Subcutaneous abdominal adipose tissue (tissue), 5 donors: ENCODE results near the gene COQ9.
A peak's percentile ranks its signal among the peaks of the same experiment; 100 is the strongest.

Experiments
- H3K27ac ChIP-seq: one replicate; pipeline ENCODE4 v1.7.0; 2013; ENCODE audit warnings: low read depth, mild to moderate bottlenecking, inconsistent platforms, low read length, moderate library complexity
- H3K27me3 ChIP-seq, 5 donors: one replicate each; pipeline ENCODE4 v1.7.0; 2013; ENCODE audit warnings: low read length in 5 of 5, inconsistent platforms in 1 of 5; ENCODE audit not compliant: control insufficient read depth in 5 of 5, insufficient read depth in 4 of 5
- H3K36me3 ChIP-seq, 5 donors: one replicate each; pipeline ENCODE4 v1.7.0; 2013; ENCODE audit warnings: low read length in 5 of 5; ENCODE audit not compliant: control insufficient read depth in 5 of 5, insufficient read depth in 5 of 5
- H3K4me1 ChIP-seq, 5 donors: one replicate each; pipeline ENCODE4 v1.7.0; 2013; ENCODE audit warnings: low read length in 5 of 5, mild to moderate bottlenecking in 3 of 5, moderate library complexity in 1 of 5; ENCODE audit not compliant: control insufficient read depth in 5 of 5, insufficient read depth in 5 of 5
- H3K4me3 ChIP-seq, 5 donors: one replicate each; pipeline ENCODE4 v1.7.0; 2013; ENCODE audit warnings: low read length in 5 of 5, low read depth in 1 of 5
- H3K9ac ChIP-seq, 5 donors: one replicate each; pipeline ENCODE4 v1.7.0; 2013; ENCODE audit warnings: low read length in 5 of 5, mild to moderate bottlenecking in 4 of 5, moderate library complexity in 3 of 5
- H3K9me3 ChIP-seq, 5 donors: one replicate each; pipeline ENCODE4 v1.7.0; 2013; ENCODE audit warnings: low read length in 5 of 5; ENCODE audit not compliant: control insufficient read depth in 5 of 5
- donor health status: healthy.
- donor health status: healthy.
- donor health status: healthy.
- donor health status: healthy.
- donor health status: healthy.

Gene COQ9

DNA sequence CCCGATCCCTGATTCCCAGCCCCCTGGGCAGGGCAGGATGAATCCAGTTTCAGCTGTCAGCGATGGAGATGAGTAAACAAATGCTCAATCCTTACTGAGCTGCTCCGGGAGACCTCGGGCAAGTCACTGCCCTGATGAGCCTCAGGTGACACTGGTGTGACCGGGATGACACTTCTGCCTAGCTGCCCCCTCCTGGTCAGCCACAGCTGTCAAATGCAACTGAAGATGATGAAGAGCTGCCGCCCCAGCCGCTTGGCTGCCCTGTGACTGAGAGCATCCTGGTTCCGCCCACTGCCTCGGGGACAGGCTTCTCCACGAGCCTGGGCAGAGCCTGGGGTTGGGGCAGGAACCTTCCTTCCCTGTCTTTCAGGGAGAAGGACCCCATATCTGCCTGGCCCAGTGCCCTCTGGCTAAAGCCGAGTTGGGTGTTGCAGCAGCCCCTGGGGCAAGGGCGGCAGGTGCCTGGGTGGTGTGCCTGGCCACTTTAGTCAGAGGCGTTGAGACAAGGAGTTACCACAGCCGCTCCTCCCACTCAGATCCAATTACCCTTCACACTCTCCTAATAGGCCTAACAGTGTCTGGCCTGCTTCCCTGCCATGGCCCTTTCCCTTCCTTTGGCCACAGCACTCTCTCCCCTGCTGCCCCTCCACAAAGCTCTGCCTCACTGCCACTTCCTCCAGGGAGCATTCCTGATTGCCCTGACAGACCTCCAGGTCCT is 37.2 kb upstream of the COQ9 start:
- H3K4me1 ChIP-seq = peaks cover 5 to 38% (median 24%) of the 10 kb centered on the region in 5 donors
- no peak overlapping the region for H3K9ac ChIP-seq
- no peak overlapping the region for H3K4me3 ChIP-seq
- peaks cover 0 to 6% (median 0%) of the 10 kb centered on the region in 5 donors for H3K27me3 ChIP-seq
- H3K36me3 ChIP-seq = no peaks in the 10 kb centered on the region
- no peaks in the 10 kb centered on the region for H3K9me3 ChIP-seq
- H3K27ac ChIP-seq = no peak overlapping the region

DNA sequence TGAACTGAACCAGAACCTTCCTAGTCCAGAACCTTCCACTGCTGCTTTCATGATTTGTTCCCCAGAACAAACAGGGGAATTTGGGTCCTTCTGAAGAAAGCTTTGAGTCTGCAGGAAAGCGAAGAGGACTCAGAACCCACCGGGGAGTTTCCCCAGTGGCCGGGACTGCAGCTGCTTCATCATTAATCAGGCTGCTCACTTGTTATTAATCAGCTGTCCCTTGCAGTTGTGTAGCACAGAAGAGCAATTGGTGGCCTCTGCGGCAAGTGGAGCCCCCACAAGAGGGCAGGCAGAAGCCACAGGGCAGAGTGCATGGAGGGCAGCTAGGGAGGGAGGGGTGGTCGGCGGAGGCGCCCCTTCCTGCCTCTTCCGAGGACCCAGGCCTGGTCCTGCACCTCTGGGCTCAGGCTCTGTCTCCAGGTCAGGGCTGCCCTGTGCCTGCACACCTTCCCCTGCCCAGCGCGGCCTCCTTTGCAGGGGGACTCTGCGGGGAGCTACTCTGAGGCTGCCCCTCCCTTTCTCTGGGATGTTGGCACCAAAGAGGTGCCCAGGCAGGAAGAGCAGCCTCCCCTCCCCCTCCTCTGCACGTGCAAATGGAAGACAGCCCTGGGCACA is 35.8 kb upstream of the COQ9 start:
- H3K4me1 ChIP-seq = peaks cover 5 to 46% (median 26%) of the 10 kb centered on the region in 5 donors
- H3K4me3 ChIP-seq = no peak overlapping the region
- peaks cover 0 to 6% (median 0%) of the 10 kb centered on the region in 5 donors for H3K27me3 ChIP-seq
- no peaks in the 10 kb centered on the region for H3K36me3 ChIP-seq
- H3K9ac ChIP-seq = no peak overlapping the region
- no peak overlapping the region for H3K27ac ChIP-seq
- no peaks in the 10 kb centered on the region for H3K9me3 ChIP-seq

DNA sequence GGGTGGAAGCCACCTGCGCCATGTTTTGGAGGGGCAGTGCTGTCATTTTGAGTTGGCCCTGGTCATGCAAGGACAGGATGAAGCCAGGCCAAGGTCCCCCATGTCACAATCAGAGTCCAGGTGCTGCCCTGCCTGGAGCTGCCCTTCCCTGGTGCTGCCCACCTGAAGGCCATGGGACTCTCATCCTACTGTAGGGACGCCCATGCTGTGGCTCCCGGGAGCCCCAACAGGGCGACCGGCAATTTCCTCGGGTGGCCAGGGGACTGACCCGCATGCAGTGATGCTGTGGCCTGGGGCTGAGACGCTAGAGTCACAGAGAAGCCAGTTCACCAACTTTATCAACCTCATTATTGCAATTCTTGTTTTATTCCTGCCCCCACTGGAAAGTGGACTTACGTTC is 34.7 kb upstream of the COQ9 start:
- no peaks in the 10 kb centered on the region for H3K36me3 ChIP-seq
- peaks cover 5 to 52% (median 35%) of the 10 kb centered on the region in 5 donors for H3K4me1 ChIP-seq
- H3K4me3 ChIP-seq = no peak overlapping the region
- peaks cover 0 to 6% (median 0%) of the 10 kb centered on the region in 5 donors for H3K27me3 ChIP-seq
- no peak overlapping the region for H3K27ac ChIP-seq
- no peak overlapping the region for H3K9ac ChIP-seq
- H3K9me3 ChIP-seq = no peaks in the 10 kb centered on the region

DNA sequence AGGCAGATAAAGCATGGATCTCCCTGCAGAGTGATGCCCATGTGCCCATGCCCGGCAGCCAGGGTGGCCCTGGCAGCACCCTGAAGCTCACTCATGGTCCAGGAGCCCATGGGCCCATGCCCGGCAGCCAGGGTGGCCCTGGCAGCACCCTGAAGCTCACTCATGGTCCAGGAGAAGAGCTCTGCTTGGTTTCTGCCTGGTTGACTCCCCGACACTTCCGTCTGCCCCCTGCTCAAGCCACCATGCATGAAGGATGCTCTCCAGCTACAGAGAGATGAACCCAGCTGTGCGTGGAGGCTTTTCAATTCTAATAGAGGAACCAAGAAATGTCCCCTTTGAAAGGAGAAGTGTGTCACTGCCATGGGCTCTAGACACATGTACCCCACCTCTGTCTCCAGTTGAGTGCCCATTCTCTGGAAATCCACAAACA is 34.0 kb upstream of the COQ9 start:
- no peak overlapping the region for H3K27ac ChIP-seq
- H3K4me1 ChIP-seq = peaks cover 5 to 52% (median 35%) of the 10 kb centered on the region in 5 donors
- H3K9me3 ChIP-seq = no peaks in the 10 kb centered on the region
- H3K27me3 ChIP-seq = peaks cover 0 to 6% (median 0%) of the 10 kb centered on the region in 5 donors
- H3K36me3 ChIP-seq = no peaks in the 10 kb centered on the region
- no peak overlapping the region for H3K4me3 ChIP-seq
- H3K9ac ChIP-seq = no peak overlapping the region

DNA sequence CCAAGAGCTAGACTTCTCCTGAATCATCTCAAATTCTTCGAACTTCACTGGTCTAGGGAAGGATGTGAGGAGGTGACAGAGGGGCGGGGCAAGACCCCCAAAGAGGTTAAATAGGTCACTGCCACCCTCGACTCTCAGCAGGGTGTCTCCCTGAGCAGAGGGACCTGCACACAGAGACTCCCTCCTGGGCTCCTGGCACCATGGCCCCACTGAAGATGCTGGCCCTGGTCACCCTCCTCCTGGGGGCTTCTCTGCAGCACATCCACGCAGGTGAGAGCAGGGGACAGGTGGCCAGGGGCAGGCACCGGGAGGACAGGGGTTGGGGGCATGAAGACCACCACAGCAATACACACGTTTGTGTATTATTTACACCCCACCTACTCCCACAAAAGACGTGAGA is 33.5 kb upstream of the COQ9 start:
- no peaks in the 10 kb centered on the region for H3K9me3 ChIP-seq
- no peak overlapping the region for H3K27ac ChIP-seq
- H3K4me3 ChIP-seq = no peak overlapping the region
- no peak overlapping the region for H3K9ac ChIP-seq
- H3K36me3 ChIP-seq = no peaks in the 10 kb centered on the region
- H3K4me1 ChIP-seq = peaks cover 5 to 55% (median 38%) of the 10 kb centered on the region in 5 donors
- H3K27me3 ChIP-seq = peaks cover 0 to 6% (median 0%) of the 10 kb centered on the region in 5 donors

DNA sequence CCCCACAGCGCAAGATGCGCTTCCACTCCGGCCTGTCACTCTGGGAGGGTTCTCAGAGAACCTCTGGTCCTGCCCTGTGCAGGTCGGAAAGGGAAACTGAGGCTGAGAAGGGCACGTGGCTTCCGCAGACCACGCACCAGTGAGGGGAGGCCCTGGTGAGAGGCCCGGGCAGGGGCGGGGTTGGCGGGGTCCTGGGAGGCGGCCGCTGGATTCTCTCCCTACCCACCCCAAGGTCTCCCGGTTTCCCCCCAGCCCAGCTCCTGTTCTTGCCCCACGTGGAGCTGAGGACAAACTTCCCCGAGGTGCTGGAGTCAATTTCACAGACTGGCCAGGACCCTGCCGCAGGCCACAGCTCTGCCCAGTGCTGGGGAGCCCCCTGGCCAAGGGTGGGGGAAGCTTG is 31.2 kb upstream of the COQ9 start:
- no peaks in the 10 kb centered on the region for H3K36me3 ChIP-seq
- H3K27ac ChIP-seq = no peak overlapping the region
- peak overlapping the region in 1 of 5 donors; percentile 19 for H3K9ac ChIP-seq
- no peaks in the 10 kb centered on the region for H3K9me3 ChIP-seq
- no peak overlapping the region for H3K4me3 ChIP-seq
- peaks cover 0 to 42% (median 27%) of the 10 kb centered on the region in 5 donors for H3K4me1 ChIP-seq
- peaks cover 0 to 3% (median 0%) of the 10 kb centered on the region in 5 donors for H3K27me3 ChIP-seq

DNA sequence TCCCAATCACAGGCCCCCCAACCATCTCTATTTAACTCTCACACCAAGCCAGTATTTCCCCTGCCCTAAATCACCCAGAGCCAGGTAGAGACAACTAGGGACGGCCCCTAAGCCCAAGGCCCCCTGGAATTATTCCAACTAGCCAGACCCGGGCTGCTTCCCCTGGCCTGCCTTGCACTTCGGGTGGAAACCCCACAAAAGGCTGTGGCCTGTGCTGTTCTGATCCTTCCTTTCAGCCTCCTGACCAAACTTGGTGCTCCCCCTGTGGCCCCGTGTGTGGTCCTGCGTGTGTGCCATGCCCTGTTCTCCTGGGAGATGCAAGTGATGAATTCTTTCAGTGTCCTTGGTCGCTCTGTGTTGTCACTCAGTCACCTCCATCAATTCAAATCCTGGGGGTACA is 27.8 kb upstream of the COQ9 start:
- H3K4me1 ChIP-seq = peaks cover 5 to 48% (median 28%) of the 10 kb centered on the region in 5 donors
- no peaks in the 10 kb centered on the region for H3K36me3 ChIP-seq
- no peaks in the 10 kb centered on the region for H3K9me3 ChIP-seq
- no peak overlapping the region for H3K27ac ChIP-seq
- H3K27me3 ChIP-seq = peaks cover 0 to 3% (median 0%) of the 10 kb centered on the region in 5 donors
- H3K4me3 ChIP-seq = no peak overlapping the region
- no peak overlapping the region for H3K9ac ChIP-seq

DNA sequence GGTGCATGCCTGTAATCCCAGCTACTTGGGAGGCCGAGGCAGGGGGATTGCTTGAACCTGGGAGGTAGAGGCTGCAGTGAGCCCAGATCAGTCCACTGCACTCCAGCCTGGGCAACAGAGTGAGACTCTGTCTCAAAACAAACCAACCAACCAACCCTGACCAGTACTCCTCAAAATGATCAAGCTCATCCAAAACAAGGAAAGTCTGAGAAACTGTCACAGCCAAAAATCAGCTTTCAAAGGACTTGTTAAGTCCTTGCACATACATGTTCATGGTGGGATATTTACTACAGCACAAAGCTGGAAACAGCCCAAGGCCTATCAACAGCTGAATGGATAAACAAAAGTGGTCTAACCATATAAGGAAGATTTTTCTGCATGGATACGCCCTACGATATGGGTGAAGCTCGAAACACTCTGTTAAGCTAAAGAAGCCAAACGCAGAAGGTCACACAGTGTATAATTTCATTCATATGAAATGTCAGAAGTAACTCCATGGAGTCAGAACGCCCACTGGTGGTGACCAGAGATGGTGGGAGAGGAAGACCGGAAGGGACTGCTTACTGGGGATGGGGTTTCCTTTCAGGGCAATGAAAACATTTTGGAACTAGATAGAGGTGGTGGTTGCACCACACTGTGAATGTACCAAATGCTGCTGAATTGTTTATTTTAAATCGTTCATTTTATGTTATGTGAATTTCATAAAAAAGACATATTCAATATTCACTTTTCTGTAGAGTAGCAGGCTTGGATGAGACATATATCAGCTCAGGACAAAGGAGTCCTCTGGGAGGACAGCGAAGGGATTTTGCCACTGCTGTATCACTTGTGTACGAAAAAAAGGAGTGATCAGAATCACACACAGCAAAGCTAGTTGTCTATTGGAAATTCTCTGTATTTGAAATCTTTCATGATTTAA is 25.0 kb upstream of the COQ9 start:
- Histone ChIP-seq H3K4me3 (no peak overlapping the region), H3K36me3 (peaks cover 0 to 9% (median 5%) of the 10 kb centered on the region in 5 donors), H3K27me3 (no peaks in the 10 kb centered on the region), H3K9me3 (no peaks in the 10 kb centered on the region), H3K4me1 (peaks cover 6 to 40% (median 17%) of the 10 kb centered on the region in 5 donors), H3K27ac (no peak overlapping the region), H3K9ac (no peak overlapping the region)

DNA sequence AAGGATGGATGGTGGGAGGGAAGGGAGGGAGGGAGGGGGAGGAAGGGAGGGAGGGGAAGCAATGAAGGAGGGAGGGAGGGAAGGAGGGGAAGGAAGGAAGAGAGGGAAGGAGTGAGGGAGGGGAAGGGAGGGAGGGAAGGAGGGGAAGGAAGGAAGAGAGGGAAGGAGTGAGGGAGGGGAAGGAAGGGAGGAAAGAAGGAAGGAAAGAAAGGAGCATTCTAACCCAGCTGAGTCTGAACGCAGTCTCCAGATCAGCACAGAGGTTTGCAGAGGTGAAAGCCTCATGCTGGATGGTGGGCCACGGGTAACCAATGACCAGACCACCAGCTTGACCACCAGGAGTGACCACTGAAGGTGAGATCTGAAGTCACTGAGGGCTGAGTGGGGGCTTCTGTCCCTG is 24.1 kb upstream of the COQ9 start:
- Histone ChIP-seq H3K27ac (no peak overlapping the region), H3K9me3 (no peaks in the 10 kb centered on the region)

More for the DNA sequence above, 24.1 kb upstream of the COQ9 start:
- H3K27me3 ChIP-seq = no peaks in the 10 kb centered on the region
- H3K36me3 ChIP-seq = peaks cover 4 to 17% (median 10%) of the 10 kb centered on the region in 5 donors
- peaks cover 6 to 34% (median 17%) of the 10 kb centered on the region in 5 donors for H3K4me1 ChIP-seq
- H3K9ac ChIP-seq = no peak overlapping the region
- no peak overlapping the region for H3K4me3 ChIP-seq
